HG03159 (cell line): ENCODE measurements around the gene TNIP1.
A peak's percentile ranks its signal among the peaks of the same experiment; 100 is the strongest.

Experiments used
- ATAC-seq: cut with Tn5 transposase; IDR thresholded peaks from one replicate; pipeline ENCODE4 v1.9.1; 2021; ENCODE audit warnings: mild to moderate bottlenecking, moderate library complexity; ENCODE audit not compliant: unreplicated experiment

TNIP1 gene

GRCh38 chr5:151106043-151106442, 25.2 kb upstream of the TNIP1 start:
- no peak for ATAC-seq

GRCh38 chr5:151105561-151105960, 24.7 kb upstream of the TNIP1 start:
- ATAC-seq: no peak

- no peak for ATAC-seq
Measured at GRCh38 chr5:151104795-151105194, 24.0 kb upstream of the TNIP1 start.

- no peak for ATAC-seq
Measured at GRCh38 chr5:151101746-151102145, 20.9 kb upstream of the TNIP1 start.

- ATAC-seq: no peak
Measured at GRCh38 chr5:151101151-151101550, 20.3 kb upstream of the TNIP1 start.

GRCh38 chr5:151100681-151101080, 19.8 kb upstream of the TNIP1 start:
- ATAC-seq: no peak

GRCh38 chr5:151098768-151099121, 17.9 kb upstream of the TNIP1 start:
- no peak for ATAC-seq

- ATAC-seq: peak; percentile 34
Measured at GRCh38 chr5:151097820-151098767, 17.3 kb upstream of the TNIP1 start.

- no peak for ATAC-seq
Measured at GRCh38 chr5:151097061-151097460, 16.2 kb upstream of the TNIP1 start.

- ATAC-seq: no peak
Measured at GRCh38 chr5:151096001-151096373, 15.2 kb upstream of the TNIP1 start.

GRCh38 chr5:151095341-151096000, 14.6 kb upstream of the TNIP1 start:
- ATAC-seq: no peak

GRCh38 chr5:151094852-151095245, 14.0 kb upstream of the TNIP1 start:
- no peak for ATAC-seq

- peak; percentile 68 for ATAC-seq
Measured at GRCh38 chr5:151094030-151094851, 13.4 kb upstream of the TNIP1 start.

- ATAC-seq: peak; percentile 18
Measured at GRCh38 chr5:151093476-151093889, 12.6 kb upstream of the TNIP1 start.

GRCh38 chr5:151092762-151093161, 11.9 kb upstream of the TNIP1 start:
- ATAC-seq: no peak

- no peak for ATAC-seq
Measured at GRCh38 chr5:151089726-151090125, 8.9 kb upstream of the TNIP1 start.

GRCh38 chr5:151088986-151089385, 8.2 kb upstream of the TNIP1 start:
- no peak for ATAC-seq

GRCh38 chr5:151087486-151087885, 6.7 kb upstream of the TNIP1 start:
- ATAC-seq: no peak

GRCh38 chr5:151086905-151087360, 6.1 kb upstream of the TNIP1 start:
- peak; percentile 73 for ATAC-seq

GRCh38 chr5:151086192-151086869, 5.5 kb upstream of the TNIP1 start:
- ATAC-seq: no peak
